NCI-H1092 (cell line): ENCODE results near the gene ZNF560.
"Not testable (repeated sequence)": the region's sequence is repeated elsewhere in the genome, so short reads cannot be mapped to it uniquely, and the experiment has no call there.

Source experiments
- DNase-seq: peaks from one replicate; lab custom pipeline; 2025; lab: John Stamatoyannopoulos, UW

Gene ZNF560

GRCh38 chr19:9498183-9498902 lies at the start of gene ZNF560:
ZNF560 (minus strand) TSS chr19:9498616; CDS start chr19:9475313, 23,303 bp downstream.
- DNase-seq = no peak

- DNase-seq = no peak
Measured at GRCh38 chr19:9547870-9548269, 49.5 kb upstream of the ZNF560 start.

DNA sequence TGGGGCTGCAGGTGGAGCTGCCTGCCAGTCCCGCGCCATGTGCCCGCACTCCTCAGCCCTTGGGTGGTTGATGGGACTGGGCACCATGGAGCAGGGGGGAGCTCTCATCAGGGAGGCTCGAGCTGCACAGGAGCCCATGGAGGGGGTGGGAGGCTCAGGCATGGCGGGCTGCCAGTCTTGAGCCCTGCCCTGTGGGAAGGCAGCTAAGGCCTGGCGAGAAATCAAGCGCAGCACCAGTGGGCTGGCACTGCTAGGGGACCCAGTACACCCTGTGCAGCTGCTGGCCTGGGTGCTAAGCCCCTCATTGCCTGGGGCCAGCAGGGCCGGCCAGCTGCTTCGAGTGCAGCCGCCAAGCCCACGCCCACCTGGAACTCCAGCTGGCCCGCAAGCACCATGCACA lies 42.9 kb upstream of the ZNF560 start:
- DNase-seq = not testable (repeated sequence)

DNA sequence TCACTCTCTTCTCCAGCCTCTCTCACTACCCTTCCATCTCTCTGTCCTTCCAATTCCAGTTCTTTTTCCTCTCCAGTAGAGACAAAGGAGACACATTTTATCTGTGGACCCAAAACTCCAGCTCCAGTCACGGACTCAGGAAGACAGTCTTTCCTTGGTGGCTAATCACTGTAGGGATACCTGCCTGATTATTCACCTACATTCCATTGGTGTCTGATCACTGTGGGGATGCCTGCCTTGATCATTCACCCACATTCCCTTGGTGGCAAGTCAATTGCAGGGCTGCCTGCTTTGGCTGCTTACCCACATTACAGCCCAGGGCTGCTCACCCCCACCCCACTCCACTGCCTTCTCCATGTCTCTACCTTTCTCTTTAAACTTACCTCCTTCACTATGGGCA lies 41.5 kb upstream of the ZNF560 start:
- not testable (repeated sequence) for DNase-seq

- DNase-seq = not testable (repeated sequence)
Measured at GRCh38 chr19:9539201-9539600, 40.8 kb upstream of the ZNF560 start.

- DNase-seq = peak; percentile 76
Measured at GRCh38 chr19:9538183-9539058, 40.0 kb upstream of the ZNF560 start, which contains the start of gene ZNF426. ZNF426 (minus strand) TSS chr19:9538645; CDS start chr19:9536232, 2,413 bp downstream.

DNA sequence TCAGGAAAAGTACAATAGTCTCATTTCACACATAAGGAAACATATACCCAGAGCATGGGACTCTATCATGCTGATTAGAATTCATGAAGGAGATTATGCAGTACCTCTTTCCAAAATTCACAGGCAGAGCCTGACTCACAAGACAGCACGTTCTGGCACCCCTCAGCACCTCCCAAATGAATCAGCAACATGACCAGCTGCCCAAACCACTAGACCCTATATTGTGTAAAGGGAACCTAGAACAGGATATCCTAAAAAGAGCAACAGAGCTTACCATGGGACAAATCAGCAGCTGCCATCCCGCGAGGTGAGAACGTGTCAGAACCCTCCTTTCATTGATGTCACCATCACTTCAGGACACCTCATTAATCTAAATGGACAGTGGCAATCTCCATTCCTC lies 37.5 kb upstream of the ZNF560 start:
- DNase-seq = no peak

GRCh38 chr19:9531933-9532332 lies 33.5 kb upstream of the ZNF560 start:
- no peak for DNase-seq

DNA sequence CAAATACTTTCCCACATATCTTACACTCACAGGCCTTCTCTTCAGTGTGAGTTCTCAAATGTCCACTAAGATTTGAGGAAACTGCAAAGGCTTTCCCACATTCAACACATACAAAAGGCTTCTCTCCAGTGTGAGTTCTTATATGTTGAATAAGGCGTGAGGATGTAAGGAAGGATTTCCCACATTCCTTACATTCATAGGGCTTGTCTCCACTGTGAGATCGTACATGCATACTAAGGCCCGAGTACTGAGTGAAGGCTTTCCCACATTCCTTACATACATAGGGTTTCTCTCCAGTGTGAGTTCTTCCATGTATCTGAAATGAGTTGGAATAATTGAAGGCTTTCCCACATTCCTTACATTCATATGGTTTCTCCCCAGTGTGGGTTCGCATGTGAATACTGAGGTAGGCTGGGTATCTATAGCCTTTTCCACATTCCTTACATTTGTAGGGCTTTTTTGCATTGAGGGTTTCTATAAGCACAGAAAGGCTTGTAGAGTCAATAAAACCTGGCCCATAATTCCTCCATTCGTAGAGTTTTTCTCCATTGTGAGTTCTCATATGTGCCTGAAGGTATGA lies 30.4 kb upstream of the ZNF560 start:
- no peak for DNase-seq

GRCh38 chr19:9523885-9524474 lies 25.6 kb upstream of the ZNF560 start:
- no peak for DNase-seq

- no peak for DNase-seq
Measured at GRCh38 chr19:9507285-9507684, 8.9 kb upstream of the ZNF560 start.

- DNase-seq = no peak
Measured at GRCh38 chr19:9500796-9501195, 2.4 kb upstream of the ZNF560 start.

- DNase-seq = no peak
Measured at GRCh38 chr19:9494096-9494495, 4.3 kb downstream of the ZNF560 start.

- DNase-seq = no peak
Measured at GRCh38 chr19:9487016-9487415, 11.4 kb downstream of the ZNF560 start.

DNA sequence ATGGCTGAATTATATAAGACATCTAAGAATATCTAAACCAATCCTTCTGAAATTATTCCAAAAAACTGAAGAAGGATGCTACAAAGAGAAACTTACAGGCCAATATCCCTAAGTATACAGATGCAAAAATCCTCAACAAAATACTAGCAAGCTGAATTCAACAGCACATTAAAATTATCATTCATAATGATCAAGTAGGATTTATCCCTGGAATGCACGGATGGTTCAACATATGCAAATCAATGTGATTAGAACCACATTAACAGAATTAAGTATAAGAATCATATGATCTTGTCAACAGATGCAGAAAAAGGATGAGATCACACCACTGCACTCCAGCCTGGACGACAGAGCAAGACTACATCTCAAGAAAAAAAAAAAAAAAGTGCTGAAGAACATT lies 13.3 kb downstream of the ZNF560 start:
- DNase-seq = no peak

- DNase-seq = no peak
Measured at GRCh38 chr19:9474975-9475374, 23.4 kb downstream of the ZNF560 start.

GRCh38 chr19:9467161-9467560 lies 31.3 kb downstream of the ZNF560 start:
- DNase-seq = no peak

DNA sequence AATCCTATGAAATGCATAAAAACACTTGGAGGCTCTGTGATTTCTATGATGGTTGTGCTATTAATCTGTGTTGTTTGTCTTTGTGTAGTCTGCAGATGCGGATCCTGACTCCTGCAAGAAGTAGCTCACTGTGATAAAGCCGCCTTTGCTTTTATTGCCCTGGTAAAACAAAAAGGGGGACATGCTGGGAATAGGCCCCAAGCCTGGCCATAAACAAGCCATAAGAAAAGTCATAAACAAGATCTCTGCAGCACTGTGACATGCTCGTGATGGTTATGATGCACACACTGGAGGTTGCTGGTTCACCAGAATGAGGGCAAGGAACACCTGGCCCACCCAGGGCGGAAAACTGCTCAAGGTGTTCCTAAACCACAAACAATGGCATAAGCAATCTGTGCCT lies 36.5 kb downstream of the ZNF560 start:
- no peak for DNase-seq

DNA sequence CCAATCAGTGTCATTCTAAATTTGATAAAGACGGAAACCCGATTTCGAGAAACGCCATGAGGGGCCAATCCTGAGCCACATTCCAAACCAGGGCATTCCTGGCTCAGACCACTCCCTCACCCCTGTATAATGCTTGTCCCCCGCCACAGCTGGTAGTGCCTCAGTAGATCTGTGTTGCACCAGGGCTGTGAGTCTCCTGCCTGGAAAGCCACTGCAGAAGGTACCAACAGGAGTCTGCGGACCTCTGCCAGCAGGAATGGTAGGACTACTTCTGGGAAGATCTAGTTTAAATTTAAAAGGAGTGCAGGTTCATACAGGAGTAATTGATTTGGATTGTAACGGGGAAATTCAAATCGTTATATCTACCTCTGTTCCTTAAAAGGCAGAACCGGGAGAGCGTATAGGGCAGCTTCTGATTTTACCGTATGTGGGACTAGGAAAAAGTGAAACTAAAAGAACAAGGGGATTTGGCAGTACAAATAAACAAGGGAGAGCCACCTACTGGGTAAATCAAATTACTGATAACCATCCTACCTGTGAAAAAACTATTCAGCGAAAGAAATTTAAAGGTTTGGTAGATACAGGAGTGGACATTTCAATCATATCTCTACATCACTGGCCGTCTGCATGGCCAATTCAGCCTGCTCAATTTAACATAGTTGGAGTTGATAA lies 42.3 kb downstream of the ZNF560 start:
- DNase-seq = no peak

- no peak for DNase-seq
Measured at GRCh38 chr19:9453953-9454352, 44.5 kb downstream of the ZNF560 start.

DNA sequence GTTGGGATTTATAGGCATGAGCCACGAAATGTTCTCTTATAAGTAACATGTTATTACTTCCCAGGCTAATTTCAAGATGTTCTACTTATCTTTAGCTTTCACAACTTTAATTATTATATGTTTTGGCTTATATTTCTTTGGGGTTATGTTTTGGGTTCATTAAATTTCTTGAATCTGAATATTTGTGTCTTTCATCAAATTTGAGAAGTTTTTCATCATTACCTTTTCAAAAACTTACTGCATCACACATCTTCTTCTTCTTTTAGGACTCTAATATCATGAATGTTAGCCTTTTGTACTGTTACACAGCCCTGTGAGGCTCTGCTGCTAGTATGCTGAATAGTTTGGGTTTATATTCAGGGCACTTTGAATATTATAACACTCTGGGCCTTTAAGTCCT lies 53.4 kb downstream of the ZNF560 start:
- DNase-seq = no peak

DNA sequence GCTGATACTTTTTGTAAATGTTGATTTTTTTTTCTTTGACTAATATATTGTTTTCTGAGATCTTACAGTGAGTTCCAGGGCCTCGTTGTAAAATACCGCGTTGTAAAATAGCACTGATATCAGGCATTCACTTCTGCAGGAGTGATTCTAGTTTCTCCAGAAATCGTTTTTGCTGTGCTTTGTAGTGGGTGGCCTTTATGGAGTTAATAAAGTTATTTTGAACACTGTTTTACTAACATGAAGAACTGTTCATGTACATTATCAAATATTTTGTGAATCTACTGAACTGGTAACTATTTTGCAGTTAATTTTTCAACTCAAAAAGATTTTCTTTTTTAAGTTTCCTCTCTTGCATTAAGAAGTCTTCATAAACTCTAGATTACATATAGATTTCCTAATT lies 62.1 kb downstream of the ZNF560 start:
- no peak for DNase-seq
